ENCODE data around the gene DERA.
"Not testable (repeated sequence)": the region's sequence is repeated elsewhere in the genome, so short reads cannot be mapped to it uniquely, and the experiment has no call there.

The DERA gene

DNA sequence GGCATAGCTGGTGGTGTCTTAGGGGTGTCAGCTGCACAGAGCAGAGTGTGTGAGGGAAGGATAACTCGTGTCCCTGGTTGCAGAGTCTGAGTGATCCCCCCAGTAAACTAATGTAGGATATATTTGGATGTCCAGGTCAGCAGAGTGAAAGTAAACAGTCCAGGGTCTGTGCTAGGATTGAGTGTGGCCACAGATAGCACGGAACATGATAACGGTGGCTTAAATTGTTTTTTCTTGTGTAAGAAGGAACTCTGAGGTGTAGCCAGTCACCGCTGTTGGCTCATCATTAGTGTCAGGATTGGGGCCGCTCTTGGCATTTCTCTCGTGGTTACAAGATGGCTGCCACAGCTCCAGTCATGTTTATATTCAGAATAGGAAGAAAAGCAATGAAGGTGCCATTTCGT, 97.3 kb downstream of the DERA start:
- no peak for DNase-seq (ENCODE audit: low read depth)

DNA sequence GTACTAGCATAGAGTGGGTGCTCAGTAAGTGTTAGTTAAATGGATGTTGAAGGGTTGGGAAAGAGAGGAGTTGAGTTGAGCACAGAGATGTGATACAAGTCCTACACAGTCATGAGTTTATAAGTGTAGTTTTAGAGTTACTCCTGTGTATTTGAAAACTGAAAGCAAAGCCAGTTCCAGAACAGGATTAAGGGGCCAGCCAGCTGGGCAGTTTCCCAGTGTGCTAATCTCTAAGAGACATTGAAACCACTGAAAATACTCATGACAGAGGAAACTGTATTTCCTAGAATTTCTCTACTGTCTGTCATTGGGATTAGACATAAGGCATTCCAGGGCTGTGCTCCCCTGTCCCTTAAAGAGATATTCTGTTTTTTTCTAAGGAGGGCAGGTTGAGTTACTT, 101.0 kb downstream of the DERA start:
- no peak for DNase-seq (ENCODE audit: low read depth)

DNA sequence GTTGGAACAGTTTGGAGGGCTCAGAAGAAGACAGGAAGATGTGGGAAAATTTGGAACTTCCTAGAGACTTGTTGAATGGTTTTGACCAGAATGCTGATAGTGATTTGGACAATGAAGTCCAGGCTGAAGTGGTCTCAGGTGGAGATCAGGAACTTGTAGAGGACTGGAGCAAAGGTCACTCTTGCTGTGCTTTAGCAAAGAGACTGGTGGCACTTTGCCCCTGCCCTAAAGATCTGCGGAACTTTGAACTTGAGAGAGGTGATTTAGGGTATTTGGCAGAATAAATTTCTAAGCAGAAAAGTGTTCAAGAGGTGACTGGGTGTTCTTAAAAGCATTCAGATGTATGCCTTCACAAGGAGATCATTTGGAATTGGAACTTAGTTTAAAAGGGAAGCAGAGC, 102.6 kb downstream of the DERA start:
- not testable (repeated sequence) for DNase-seq (ENCODE audit: low read depth)

DNA sequence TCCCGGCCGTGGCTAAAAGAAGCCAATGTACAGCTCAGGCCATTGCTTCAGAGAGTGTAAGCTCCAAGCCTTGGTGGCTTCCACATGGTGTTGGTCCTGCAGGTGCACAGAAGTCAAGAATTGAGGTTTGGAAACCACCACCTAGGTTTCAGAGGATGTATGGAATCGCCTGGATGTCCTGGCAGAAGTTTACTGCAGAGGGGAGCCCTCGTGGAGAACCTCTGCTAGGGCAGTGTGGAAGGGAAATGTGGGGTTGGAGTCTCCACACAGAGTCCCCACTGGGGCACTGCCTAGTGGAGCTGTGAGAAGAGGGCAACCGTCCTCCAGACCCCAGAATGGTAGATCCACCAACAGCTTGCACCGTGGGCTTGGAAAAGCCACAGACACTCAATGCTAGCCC, 103.3 kb downstream of the DERA start:
- DNase-seq (ENCODE audit: low read depth), result not testable (repeated sequence)

DNA sequence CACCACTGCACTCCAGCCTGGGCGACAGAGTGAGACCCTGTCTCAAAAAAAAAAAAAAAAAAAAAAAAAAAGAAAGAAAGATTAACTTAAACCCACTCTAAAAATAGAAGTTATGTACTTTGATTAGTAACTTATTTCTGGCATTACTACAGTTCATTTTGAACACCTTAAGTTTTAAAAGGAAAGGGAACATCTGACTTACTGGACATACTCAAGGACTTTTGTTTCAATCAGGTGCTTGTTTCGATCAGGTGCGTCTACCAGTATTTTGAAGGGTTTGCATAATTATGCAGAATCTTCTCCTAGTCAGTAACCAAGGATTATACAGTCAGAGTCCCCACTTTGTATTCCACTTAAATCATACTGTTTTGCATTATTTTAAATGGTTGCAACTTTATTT, 105.6 kb downstream of the DERA start:
- DNase-seq (ENCODE audit: low read depth), result no peak

DNA sequence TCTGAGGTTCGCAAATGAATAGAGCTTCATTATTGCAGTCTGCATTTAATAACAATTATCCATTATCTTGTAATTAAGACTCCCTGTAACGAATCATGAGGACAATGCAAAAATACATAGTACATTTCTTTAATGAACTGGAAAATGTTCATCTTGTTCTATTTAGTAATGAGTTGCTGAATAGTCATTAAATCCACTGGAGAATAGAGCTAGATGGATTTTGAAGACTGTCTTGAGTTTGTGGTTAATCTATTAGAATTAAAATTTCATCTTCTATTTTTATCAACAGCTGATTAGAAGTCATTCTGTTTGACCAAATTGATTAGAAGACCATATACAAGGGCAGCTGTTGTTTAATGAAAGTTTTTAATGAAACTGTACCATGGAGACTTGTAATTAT, 107.2 kb downstream of the DERA start:
- DNase-seq (ENCODE audit: low read depth), result no peak

DNA sequence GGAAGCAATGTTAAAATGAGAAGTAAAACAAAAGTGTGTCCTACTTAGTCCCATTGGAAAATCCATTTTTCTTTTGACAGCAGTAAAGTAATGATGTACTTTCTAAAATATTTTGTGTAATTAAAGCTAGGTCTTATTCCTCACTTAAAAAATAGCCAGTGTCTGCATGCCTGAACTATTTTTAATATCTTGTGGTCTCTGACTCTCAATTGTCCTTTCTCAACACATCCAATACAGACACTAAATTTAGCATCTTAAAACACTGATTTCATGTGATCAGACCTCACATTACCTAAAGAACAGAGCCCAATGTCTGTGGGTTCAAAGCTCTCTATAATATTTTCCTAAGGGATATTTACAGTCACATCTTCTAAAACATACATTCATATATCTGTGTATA, 108.0 kb downstream of the DERA start:
- DNase-seq (ENCODE audit: low read depth), result no peak

DNA sequence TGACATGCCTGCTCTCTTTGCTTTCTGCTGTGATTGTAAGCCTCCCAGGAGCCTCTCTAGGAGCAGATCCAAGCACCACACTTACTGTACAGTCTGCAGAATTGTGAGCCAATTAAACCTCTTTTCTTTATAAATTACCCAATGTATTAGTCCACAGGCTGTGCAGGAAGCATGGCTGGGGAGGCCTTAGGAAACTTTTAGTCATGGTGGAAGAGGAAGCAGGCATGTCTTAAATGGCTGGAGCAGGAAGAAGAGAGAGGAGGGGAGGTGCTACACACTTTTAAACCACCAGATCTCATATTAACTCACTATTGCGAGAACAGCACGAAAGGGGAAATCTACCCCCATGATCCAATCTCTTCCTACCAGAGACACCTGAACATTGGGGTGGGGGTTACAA, 108.9 kb downstream of the DERA start:
- no peak for DNase-seq (ENCODE audit: low read depth)

DNA sequence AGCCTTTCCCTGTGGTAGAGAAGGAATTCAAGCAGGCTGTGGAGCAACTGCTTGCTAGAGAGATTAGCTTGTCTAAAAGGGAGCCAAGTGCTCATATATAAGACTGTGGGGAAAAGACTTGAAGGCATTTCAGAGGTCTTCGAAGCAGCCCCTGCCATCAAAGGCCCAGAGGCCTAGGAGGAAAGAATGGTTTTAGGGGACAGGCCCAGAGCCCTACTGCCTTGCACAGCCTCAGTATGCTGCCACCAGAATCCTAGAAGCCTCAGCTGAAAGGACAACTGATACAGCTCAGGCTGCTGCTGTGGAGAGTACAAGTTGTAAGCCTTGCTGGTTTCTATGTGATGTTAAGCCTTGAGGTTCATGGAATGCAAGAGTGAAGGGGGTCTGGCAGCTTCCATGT, 109.9 kb downstream of the DERA start:
- no peak for DNase-seq (ENCODE audit: low read depth)

DNA sequence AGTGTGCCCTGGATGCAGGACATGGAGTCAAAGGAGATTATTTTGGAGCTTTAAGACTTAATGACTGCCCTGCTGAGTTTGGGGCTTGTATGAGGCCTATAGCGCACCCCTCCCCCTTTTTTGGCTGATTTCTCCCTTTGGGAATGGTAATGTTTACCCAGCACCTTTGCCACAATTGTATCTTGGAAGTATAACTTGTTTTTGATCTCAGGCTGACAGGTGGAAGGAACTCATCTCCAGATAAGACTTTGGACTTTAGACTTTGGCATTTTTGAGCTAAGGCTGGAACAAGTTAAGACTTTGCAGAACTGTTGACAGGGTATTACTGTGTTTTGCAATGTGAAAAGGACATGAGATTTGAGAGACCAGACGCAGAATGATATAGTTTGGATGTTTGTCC, 110.5 kb downstream of the DERA start:
- DNase-seq (ENCODE audit: low read depth), result no peak

DNA sequence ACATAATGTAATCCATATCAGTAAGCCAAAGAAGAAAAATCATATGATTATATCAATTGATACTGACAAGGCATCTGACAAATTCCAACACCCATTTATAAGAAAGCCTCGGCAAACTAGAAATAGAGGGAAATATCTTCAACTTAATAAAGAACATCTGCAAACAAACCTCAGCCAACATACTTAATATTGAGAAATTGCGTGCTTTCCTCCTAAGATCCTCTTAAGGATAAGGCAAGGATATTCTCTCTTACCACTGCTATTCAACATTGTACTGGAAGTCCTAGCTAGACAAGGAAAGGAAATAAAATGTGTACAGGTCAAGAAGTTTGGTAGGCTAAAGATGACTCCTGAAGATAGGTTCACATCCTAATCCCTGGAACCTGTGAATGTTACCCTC, 115.9 kb downstream of the DERA start:
- no peak for DNase-seq (ENCODE audit: low read depth)

DNA sequence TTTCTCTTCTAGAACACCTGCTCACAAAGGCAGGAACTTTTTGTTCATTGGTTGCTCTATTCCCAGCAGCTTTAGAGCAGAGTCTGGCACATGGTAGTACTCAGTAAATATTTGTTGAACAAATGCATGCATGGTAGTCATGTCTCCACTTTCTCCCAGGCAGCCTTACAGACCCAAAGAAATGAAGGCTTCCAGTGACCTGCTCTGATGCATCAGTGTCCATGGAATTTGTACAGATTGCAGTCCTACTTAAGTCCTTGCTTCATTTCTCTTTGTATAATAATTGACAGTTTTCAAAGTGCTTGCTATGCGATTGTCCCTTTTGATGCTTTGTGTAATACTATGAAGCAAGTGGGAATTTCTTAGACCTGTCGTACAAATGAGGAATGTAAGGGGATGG, 119.6 kb downstream of the DERA start:
- no peak for DNase-seq (ENCODE audit: low read depth)

DNA sequence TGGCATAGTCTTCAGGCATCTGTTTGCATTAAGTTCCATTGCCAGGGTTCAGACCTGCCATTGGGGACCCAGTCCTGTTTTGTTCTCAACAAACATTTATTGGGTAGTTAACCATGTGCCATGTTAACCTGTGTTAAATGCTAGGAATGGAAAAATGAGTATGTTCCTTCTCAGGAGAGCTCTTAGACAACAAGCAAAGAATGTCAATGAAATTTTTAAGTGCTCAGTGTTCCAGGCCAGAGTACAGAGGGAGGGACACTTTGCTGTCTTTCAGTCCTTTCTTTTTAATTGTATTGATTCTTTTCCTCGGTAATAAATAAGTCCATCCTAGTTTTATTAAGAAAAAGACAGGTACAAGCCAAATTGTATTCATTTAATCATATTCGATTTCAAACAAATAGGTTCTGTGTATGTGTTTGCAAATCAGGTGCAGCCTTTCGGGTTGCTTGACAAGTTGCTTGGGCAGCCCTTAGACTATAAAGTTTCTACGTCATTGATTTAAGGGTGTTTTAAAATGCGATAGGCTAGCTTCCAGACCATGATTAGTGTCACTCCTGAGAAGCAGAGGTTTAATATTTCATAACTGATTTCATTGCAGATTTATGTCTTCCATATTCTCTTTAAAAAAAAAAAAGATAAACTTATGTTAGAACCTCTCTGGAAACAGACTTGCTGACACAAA, 123.1 kb downstream of the DERA start:
- no peak for DNase-seq (ENCODE audit: low read depth)

DNA sequence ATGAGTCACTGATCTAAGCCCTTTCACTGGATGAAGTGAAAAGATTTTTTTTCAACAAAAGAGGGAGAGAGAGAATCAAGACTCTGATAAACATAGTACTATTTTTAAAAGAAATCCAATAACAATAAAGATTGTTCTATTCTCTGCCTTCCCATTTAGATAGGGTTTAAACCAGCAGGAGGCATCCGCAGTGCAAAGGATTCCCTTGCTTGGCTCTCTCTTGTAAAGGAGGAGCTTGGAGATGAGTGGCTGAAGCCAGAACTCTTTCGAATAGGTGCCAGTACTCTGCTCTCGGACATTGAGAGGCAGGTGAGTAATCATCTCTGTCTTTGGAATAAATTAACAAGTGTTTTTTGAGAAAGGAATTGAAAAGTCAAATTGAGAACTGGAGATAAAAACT, 124.9 kb downstream of the DERA start:
- no peak for DNase-seq (ENCODE audit: low read depth)

DNA sequence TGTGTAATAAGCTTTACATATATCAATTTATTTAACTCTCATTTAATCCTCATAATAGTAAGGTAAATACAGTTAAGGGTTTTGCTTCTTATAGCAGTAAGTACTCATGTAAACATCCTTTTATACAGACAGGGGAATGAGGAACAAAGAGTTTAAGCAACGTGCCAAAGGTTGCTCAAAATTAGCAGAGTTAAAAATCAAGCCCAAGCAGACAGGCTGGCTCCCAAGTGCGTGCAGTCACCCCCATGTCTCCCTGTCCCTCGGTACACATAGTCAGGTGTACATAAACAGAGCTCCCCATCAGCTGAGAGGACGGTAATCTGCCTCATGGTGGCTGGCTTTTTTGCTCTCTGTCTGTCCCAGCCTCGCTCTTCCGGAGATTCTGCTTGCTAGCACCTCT, 126.4 kb downstream of the DERA start:
- no peak for DNase-seq (ENCODE audit: low read depth)

DNA sequence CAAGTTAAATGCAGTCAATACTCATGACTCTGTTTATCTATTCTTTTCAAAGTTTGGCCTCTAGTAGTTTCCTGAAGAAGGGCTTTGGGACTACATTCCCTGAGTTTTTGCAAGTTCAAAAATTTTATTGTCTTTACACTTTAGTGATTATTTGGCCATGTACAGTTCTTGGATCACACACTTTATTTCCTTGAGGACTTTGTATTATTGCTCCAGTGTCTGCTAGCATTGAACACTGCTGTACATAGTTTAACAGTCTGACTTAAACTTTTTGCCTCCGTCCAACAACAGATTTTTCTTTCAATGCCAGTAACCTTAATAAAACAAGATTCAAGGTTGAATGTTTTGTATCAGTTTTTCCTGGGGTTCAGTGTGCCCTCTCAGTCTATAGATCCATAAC, 132.3 kb downstream of the DERA start:
- DNase-seq (ENCODE audit: low read depth), result no peak

DNA sequence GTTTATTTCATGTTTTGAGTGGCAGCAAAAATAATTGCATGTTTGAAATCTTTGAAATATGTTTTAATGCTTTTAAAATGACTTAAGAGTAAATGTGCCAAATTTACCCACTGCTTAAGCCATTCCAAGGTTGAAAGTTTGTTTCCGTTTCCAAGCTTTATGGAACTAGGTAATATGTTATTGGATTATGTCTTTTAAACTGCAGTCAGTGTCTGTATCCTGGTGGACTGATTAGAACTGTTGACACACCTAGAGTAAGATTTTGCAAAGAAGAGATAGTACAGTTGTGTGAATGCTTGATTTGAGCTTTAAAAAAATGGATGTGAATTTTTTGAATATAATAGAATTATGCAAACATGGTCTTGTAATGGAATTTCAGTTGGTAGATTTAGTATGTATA, 135.1 kb downstream of the DERA start:
- no peak for DNase-seq (ENCODE audit: low read depth)

DNA sequence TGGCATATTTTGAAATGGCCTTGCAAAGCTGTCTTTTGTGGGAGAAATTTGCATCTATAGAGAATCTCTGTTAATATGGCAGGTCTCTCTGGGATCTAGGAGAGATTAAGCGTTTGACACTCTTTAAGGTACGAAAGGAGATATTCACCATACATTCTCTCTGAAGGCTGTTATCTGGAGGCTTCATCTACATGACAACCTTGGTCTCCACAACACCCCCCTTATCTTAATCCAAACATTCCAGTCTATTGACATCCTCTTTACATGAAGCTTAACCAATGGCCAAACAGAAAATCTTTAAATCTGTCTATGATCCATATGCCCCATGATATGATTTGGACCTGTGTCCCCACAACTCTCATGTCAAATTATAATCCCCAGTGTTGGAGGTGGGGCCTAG, 137.4 kb downstream of the DERA start:
- no peak for DNase-seq (ENCODE audit: low read depth)

DNA sequence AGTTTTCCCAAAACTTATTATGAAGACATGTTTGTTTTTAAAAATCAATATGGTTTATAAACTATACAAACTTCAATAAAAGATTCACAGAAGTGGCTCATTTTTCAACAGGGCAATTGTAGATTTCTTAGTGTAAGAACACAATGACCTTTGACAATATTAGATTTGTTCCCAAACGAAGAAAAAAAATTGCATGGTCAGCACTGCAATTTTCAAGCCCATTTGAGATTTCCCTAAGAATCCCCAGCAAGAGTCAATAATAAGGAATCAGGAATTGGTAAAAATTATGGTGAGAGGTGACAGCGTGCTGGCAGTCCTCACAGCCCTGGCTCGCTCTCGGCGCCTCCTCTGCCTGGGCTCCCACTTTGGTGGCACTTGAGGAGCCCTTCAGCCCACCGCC, 145.8 kb downstream of the DERA start:
- DNase-seq (ENCODE audit: low read depth), result no peak

DNA sequence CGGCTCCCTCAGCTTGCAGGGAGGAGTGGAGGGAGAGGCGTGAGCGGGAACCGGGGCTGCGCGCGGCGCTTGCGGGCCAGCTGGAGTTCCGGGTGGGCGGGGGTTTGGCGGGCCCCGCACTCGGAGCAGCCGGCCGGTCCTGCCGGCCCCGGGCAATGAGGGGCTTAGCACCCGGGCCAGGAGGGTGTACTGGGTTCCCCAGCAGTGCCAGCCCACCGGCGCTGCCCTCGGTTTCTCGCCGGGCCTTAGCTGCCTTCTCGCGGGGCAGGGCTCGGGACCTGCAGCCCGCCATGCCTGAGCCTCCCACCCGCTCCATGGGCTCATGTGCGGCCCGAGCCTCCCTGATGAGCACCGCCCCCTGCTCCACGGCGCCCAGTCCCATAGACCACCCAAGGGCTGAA, 146.2 kb downstream of the DERA start:
- DNase-seq (ENCODE audit: low read depth), result not testable (repeated sequence)

DNA sequence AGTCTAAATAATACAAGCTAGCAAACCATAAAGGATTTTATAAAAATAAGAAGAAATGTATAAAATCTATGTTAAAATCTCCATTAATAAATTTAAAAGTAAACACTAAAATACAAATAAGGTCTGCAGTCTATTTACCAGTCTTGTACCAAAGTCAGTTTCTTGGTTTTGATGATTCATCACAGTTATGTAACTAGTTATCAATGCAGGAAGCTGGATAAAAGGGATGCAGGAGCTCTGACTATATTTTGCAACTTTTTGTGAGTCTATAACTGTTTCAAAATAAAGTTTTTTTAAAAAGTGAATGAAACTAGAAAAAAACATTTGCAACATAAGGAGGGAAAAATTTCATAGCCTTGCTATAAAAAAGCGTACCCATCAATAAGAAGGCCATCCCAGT, 151.5 kb downstream of the DERA start:
- DNase-seq (ENCODE audit: low read depth), result no peak

DNA sequence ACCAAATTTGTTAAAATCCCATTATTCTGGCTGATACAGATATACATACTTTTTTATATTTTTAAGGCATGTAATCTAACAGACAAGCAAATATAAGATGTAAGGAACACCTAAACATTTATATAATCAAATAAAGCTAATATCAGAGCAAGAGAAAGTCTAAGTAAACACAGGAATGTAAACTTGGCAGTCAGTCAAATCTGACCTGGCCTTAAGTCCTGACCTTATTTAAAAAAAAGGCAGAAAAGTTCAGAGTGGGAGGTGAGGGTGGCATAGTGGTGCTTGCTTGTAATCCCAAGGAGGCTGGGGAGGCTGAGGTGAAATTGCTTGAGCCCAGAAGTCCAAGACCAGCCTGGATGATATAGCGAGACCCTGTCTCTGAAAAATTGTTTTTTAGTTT, 152.6 kb downstream of the DERA start:
- DNase-seq (ENCODE audit: low read depth), result no peak

DNA sequence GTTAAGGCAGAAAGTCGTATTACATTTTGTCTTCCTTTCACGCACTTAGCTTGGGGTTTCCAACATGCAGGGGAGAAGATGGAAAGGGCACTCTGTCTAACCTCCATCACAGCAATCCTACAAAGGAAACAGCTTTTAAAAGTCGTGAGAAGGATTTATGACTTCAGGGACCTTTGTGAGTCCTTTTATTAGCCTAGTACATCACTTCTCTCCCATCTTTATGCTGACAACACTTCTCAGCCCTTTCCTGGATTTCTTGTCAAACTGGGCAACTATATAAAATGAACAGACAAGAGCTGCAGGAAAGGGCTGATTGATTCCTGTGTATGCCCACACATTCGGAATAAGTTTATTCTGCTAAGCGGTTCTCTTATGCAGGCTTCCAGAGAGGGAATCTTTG, 159.0 kb downstream of the DERA start:
- DNase-seq (ENCODE audit: low read depth), result no peak

DNA sequence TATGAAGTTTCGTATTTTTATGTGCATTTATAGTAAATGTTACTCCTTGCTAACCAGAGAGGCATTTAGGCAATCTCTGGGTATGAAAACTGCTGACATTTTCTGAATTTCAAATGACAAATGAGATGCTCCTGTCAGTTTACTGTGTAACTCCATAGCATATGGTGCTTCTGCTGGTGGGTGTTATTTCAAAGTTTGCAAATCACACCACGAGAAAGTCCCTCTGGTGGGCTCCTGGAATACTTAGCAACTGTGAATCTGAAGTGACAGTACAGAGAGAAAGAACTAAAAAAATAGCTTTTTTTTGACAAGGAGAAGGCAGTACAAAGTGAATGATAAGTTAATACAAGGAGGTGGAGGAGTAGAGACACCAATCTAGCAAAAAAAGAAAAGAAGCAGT, 161.5 kb downstream of the DERA start:
- no peak for DNase-seq (ENCODE audit: low read depth)

DNA sequence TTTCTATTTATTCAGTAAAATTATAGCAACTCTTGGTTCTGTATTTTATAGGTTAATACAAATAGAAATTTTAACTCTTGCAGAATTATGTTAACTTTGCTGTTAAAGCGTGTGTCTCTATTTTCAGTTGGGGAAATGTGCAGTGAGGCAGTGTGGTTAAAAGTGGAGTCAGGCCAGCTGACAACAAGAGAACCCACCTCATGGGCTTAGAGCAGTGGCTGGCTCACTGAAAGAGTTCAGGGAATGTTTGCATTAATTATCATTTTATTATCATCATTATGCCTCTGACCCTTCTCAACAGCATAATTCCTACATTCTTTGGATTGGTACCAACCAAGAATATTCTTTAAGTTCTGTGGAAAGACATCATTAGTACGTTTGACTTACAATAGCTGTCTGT, 163.8 kb downstream of the DERA start:
- no peak for DNase-seq (ENCODE audit: low read depth)

Measured in HS-27A (cell line).